Osteoblast (primary cell): Measurements from ENCODE around the gene S100A13. TPM values are rescaled to one million over a fixed set of nuclear protein-coding genes. Genes with fewer than 3 reads are reported as not detected.

Experiments
- DNase-seq: peaks from one replicate; pipeline ENCODE4 v3.0.0; 2011; ENCODE audit warnings: low spot score, mixed read lengths; ENCODE audit not compliant: insufficient read length; ENCODE audit errors: missing footprints
- H2AFZ ChIP-seq: 2 replicates; pipeline ENCODE4 v1.6.0; 2011; ENCODE audit warnings: mild to moderate bottlenecking, low read length
- H3K27ac ChIP-seq: 2 replicates; pipeline ENCODE4 v1.5.1; 2011; ENCODE audit warnings: mild to moderate bottlenecking, low read depth, low read length, moderate library complexity
- H3K27me3 ChIP-seq: 2 replicates; pipeline ENCODE4 v1.6.0; 2012; ENCODE audit warnings: mild to moderate bottlenecking, control low read depth, inconsistent platforms, low read length, moderate library complexity; ENCODE audit not compliant: insufficient read depth
- H3K36me3 ChIP-seq: 2 replicates; pipeline ENCODE4 v1.5.1; 2011; ENCODE audit warnings: mild to moderate bottlenecking, low read length, control low read depth, moderate library complexity; ENCODE audit not compliant: insufficient read depth
- H3K4me1 ChIP-seq: 2 replicates; pipeline ENCODE4 v1.5.1; 2011; ENCODE audit warnings: mild to moderate bottlenecking, low read length, control low read depth, moderate library complexity; ENCODE audit not compliant: insufficient read depth
- H3K4me2 ChIP-seq: 2 replicates; pipeline ENCODE4 v1.6.0; 2011; ENCODE audit warnings: mild to moderate bottlenecking, low read length; ENCODE audit not compliant: insufficient read depth
- H3K4me3 ChIP-seq: fragments of 200-600 bp; sonication (generic); 3 replicates; pipeline ENCODE4 v1.5.1; 2012; ENCODE audit warnings: mild to moderate bottlenecking, low read length, inconsistent platforms; ENCODE audit not compliant: insufficient read depth
- H3K79me2 ChIP-seq: 2 replicates; pipeline ENCODE4 v1.6.0; 2012; ENCODE audit warnings: mild to moderate bottlenecking, low read length, control low read depth, inconsistent platforms; ENCODE audit not compliant: insufficient read depth
- H3K9me3 ChIP-seq: 2 replicates; pipeline ENCODE4 v1.5.1; 2011; ENCODE audit warnings: low read depth, low read length, control low read depth
- H4K20me1 ChIP-seq: 2 replicates; pipeline ENCODE4 v1.6.0; 2012; ENCODE audit warnings: mild to moderate bottlenecking, low read length, control low read depth; ENCODE audit not compliant: insufficient read depth
- total RNA-seq: library from RNA; depleted of rRNA; stranded (reverse); fragments of >200 nt; gene quantifications from 2 replicates; pipeline ENCODE4 v1.2.3, GENCODE V29; 2012
- TF ChIP-seq, protein P1 (sequence below): IDR thresholded peaks from 2 replicates; pipeline ENCODE4 v1.5.1; 2011; ENCODE audit warnings: mild to moderate bottlenecking, low read depth, low read length, moderate library complexity; ENCODE audit errors: extremely low read depth

The S100A13 gene
- total RNA-seq, 1 donor: 121 TPM

GRCh38 chr1:153619171-153619570, 8.1 kb downstream of the S100A13 start:
- H3K36me3 ChIP-seq: peaks cover 59% of the 10 kb centered on the region
- TF ChIP-seq, protein P1, sequence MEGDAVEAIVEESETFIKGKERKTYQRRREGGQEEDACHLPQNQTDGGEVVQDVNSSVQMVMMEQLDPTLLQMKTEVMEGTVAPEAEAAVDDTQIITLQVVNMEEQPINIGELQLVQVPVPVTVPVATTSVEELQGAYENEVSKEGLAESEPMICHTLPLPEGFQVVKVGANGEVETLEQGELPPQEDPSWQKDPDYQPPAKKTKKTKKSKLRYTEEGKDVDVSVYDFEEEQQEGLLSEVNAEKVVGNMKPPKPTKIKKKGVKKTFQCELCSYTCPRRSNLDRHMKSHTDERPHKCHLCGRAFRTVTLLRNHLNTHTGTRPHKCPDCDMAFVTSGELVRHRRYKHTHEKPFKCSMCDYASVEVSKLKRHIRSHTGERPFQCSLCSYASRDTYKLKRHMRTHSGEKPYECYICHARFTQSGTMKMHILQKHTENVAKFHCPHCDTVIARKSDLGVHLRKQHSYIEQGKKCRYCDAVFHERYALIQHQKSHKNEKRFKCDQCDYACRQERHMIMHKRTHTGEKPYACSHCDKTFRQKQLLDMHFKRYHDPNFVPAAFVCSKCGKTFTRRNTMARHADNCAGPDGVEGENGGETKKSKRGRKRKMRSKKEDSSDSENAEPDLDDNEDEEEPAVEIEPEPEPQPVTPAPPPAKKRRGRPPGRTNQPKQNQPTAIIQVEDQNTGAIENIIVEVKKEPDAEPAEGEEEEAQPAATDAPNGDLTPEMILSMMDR: no peak

GRCh38 chr1:153617663-153618062, 9.6 kb downstream of the S100A13 start:
- peaks cover 44% of the 10 kb centered on the region for H3K36me3 ChIP-seq
- H2AFZ ChIP-seq: no peak overlapping the region
- H3K9me3 ChIP-seq: no peaks in the 10 kb centered on the region
- no peak overlapping the region for H3K27ac ChIP-seq
- H3K79me2 ChIP-seq: peaks cover 12% of the 10 kb centered on the region
- TF ChIP-seq, protein P1: no peak
- H3K4me1 ChIP-seq: peaks cover 12% of the 10 kb centered on the region
- no peak for DNase-seq
- no peaks in the 10 kb centered on the region for H3K27me3 ChIP-seq
- no peak overlapping the region for H3K4me2 ChIP-seq
- H3K4me3 ChIP-seq: no peak overlapping the region
- peaks cover 2% of the 10 kb centered on the region for H4K20me1 ChIP-seq

More at GRCh38 chr1:153619171-153619570, 8.1 kb downstream of the S100A13 start:
- Histone ChIP-seq H3K4me2 (no peak overlapping the region), H3K9me3 (no peaks in the 10 kb centered on the region), H3K27ac (no peak overlapping the region), H3K4me1 (peaks cover 8% of the 10 kb centered on the region), H3K4me3 (no peak overlapping the region), H4K20me1 (peaks cover 2% of the 10 kb centered on the region), H3K79me2 (peaks cover 15% of the 10 kb centered on the region), H2AFZ (no peak overlapping the region), H3K27me3 (no peaks in the 10 kb centered on the region)
- DNase-seq: no peak

DNA sequence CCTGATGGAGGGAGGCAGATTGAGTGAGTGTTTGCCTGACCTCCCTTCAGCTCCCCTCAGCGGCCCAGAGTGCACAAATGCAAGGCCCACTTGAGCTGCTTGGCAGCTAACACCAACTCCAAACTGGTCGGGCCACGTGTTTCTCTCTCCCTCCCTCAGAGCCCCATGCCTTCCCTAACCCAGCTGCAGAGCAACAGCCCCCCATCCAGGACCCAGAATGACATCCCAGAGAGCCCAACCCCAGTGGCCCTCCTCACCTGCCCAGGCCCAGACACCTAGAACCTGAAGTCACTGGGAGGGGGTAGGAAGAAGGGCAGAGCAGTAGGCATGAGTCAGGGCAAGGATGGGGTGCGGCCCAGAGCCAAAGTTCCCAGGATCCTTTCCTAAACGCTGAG, 10.4 kb downstream of the S100A13 start:
- peaks cover 16% of the 10 kb centered on the region for H3K79me2 ChIP-seq
- no peak for DNase-seq
- H3K4me2 ChIP-seq: no peak overlapping the region
- H3K27ac ChIP-seq: no peak overlapping the region
- H2AFZ ChIP-seq: no peak overlapping the region
- H3K4me1 ChIP-seq: peaks cover 12% of the 10 kb centered on the region
- TF ChIP-seq, protein P1: no peak
- peaks cover 3% of the 10 kb centered on the region for H4K20me1 ChIP-seq
- H3K27me3 ChIP-seq: no peaks in the 10 kb centered on the region
- H3K36me3 ChIP-seq: peaks cover 36% of the 10 kb centered on the region
- H3K9me3 ChIP-seq: no peaks in the 10 kb centered on the region
- no peak overlapping the region for H3K4me3 ChIP-seq

GRCh38 chr1:153616144-153616916, 11.0 kb downstream of the S100A13 start, which contains the start of gene S100A14:
TSS of gene S100A14 (minus strand) at chr1:153616325. CDS start at chr1:153615858, 467 bp downstream.
- peaks cover 22% of the 10 kb centered on the region for H3K79me2 ChIP-seq
- no peaks in the 10 kb centered on the region for H3K27me3 ChIP-seq
- no peaks in the 10 kb centered on the region for H3K9me3 ChIP-seq
- DNase-seq: no peak
- no peak within 1 kb of the TSS for H3K4me2 ChIP-seq
- H3K4me3 ChIP-seq: no peak within 1 kb of the TSS
- peaks cover 16% of the 10 kb centered on the region for H3K4me1 ChIP-seq
- TF ChIP-seq, protein P1: no peak
- peaks cover 31% of the 10 kb centered on the region for H3K36me3 ChIP-seq
- no peak within 1 kb of the TSS for H3K27ac ChIP-seq
- H4K20me1 ChIP-seq: peaks cover 9% of the 10 kb centered on the region
- no peak within 1 kb of the TSS for H2AFZ ChIP-seq
